ENCODE results near the gene ODF2.
"Not testable (repeated sequence)": the region's sequence is repeated elsewhere in the genome, so short reads cannot be mapped to it uniquely, and the experiment has no call there.

- not testable (repeated sequence) for TF ChIP-seq CTCF (IDR thresholded peaks at IDR 0.05; ENCODE audit: borderline replicate concordance, extremely low read depth, low read length, poor library complexity, severe bottlenecking); EZH2 (IDR thresholded peaks at IDR 0.05; ENCODE audit: borderline replicate concordance, low read depth, low read length, severe bottlenecking)
Observed at GRCh38 chr9:128503415-128503825, 47.6 kb downstream of the ODF2 start.

Measured in DND-41 (cell line).